GM19239 (cell line): ENCODE data around the gene ATP6V0B.

ENCODE experiments used
- DNase-seq: peaks from one replicate; pipeline ENCODE4 v3.0.0; 2011; ENCODE audit warnings: low spot score; ENCODE audit not compliant: insufficient read length
- FAIRE-seq: peaks from 2 replicates; lab custom pipeline; 2011; peaks lifted over from hg19 to GRCh38; lab: Jason Lieb, UNC

Gene ATP6V0B

DNA sequence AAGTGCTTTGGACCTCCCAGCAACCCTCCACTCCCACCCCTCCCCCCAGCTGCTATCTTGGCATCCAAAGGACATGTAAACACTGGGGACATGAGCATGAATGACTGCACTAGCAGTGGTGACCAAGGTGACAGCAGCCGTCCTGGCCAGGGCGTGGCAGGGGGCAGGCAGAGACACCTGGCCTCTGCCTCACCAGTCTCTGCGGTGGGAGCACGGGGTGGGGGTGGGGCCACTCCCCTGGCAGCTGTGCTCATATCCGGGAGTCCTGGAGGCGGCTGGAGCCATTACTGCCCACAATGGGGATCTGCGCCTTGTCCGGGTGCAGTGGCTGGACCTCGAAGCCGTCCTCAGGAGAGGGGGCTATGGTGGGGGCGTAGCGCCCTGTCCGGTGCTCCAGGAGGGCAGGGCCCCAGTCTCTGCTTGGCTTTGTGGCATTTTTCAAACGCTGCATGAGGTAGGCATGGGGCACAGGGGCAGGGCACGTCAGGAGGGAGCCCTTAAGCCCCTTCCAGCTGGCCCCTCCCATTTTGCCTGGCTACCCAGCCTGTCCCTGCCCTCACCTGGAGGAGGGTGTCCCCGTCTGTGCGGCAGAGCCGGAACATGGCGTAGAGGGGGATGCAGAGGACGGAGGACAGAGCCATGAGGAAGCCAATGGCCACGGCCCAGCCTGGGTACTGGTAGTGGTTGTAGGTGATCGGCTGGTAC is 22.7 kb downstream of the ATP6V0B start:
- DNase-seq (no peak), FAIRE-seq (no peak)

DNA sequence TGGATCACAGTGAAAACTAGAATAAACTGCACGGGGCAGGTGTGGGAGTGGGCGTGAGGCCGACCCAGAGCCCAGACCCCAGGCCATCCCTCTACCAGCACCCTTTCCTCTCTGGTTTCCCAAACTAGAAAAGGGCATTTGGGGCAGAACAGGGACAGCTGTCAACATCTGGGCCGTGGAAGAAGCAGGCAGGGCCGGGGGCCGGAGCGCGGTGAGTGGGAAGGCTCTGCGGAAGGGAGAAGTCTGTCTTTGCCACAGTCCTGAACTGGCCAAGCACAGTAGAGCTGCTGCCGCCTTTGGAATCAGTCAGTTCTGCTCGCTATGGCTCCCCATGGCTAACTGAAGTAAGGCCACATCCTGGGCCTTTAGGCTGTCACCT is 23.2 kb downstream of the ATP6V0B start:
- FAIRE-seq: no peak
- DNase-seq: no peak

DNA sequence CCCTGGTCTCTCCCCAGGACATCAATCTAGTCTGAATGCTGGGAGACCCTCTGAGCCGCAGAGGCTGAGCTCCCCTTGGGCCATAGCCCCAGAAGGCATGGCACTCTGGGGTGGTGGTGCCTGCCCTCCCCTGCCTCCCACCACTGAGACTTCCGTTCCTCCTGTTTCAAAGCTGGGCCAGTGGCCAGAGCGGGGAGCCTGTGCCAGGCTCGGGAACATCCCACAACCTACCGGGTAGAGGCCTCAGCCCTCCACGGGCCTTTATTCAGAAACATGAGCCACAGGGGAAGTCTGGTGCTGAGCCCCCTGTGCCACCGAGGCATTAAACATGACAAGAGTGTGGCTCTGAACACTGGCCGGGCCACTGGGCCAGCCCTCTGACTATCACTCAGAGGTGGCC is 24.7 kb downstream of the ATP6V0B start:
- DNase-seq: no peak
- FAIRE-seq: no peak

DNA sequence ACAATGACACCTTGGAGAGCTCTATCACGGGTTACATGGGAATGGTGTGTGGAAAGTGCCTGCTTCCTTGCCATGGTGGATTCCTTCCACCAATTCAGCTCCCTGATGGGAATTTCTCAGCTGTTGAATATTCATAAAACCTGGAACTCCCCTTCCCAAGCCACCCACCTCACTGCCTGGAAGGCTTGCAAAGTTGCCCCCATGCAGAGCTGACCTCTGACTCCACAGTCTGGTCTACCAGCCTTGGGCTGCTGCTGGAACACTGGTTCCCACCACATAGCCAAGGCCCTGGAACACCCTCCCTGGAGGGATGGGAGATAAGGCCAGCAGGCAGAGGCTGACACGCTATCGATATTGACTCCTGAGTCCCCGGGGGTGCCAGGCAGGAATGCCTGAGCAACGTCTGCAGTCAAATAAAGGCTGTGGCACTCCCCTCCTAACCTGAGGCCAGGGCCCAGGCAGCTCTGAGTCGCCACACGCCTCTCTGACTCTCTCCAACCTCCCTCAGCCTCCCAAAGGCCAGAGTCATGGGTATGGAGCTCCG is 25.4 kb downstream of the ATP6V0B start:
- FAIRE-seq (no peak), DNase-seq (no peak)

DNA sequence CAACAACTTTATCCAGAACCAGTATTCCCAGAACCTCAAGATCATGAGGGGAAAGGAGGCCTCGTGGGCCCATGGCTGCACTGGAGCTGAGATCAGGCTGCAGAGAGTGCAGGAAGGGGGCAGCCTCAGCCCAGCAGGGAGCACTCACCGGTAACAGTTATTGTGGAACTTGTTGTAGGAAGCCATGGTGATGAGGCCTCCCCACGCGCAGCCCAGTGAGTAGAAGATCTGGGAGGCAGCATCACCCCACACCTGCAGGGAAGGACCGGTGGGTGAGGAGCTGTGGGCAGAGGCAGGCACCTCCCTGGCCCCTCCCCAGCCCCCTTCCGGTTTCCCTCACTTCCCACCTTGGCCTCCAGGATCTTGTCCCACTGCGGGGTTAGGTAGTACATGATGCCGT is 27.4 kb downstream of the ATP6V0B start:
- DNase-seq (no peak), FAIRE-seq (no peak)

DNA sequence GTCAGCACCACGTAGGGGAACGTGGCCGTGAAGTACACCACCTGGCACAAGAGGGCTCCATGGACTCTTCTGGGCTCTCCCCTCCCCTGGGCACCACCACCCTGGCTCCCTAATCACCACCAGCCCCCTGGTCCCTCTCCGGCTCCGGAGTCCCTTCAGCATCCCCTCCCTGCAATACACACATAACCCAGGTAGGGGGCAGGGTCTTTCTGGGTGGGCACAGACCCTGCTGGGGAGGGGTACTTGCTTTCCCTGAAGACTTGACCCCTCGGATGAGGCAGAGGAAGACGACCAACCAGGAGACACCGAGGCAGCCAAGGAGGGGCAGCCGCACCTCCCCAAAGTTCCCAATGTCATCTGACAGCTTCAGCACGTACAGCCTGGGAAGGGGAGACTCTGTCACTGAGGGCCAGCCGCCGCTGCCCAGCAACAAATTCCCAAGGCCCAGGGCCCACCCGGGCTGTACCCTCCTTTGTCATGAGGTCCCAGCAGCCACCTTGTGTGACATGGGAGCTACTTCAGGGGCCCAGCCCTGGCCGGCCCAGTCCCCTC is 27.9 kb downstream of the ATP6V0B start:
- DNase-seq (no peak), FAIRE-seq (no peak)

DNA sequence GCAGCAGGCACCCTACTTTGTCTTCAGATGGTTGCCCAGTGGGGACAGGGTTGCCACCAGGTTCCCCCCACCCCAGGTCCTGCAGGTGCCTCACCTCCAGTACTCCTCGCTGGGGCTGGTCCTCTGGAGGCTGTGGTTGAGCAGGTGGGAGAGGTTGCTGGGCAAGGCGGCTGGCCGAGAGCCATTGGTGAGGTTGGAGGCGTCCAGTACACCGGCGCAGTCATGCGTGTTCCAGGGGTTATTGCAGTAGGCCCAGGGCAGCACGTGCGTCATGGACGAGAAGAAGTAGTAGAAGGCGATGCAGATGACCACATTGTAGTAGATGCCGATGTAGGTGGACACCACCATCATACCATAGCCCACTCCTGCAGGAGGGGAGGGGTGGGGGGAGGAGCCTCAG is 33.5 kb downstream of the ATP6V0B start:
- DNase-seq (no peak), FAIRE-seq (no peak)

DNA sequence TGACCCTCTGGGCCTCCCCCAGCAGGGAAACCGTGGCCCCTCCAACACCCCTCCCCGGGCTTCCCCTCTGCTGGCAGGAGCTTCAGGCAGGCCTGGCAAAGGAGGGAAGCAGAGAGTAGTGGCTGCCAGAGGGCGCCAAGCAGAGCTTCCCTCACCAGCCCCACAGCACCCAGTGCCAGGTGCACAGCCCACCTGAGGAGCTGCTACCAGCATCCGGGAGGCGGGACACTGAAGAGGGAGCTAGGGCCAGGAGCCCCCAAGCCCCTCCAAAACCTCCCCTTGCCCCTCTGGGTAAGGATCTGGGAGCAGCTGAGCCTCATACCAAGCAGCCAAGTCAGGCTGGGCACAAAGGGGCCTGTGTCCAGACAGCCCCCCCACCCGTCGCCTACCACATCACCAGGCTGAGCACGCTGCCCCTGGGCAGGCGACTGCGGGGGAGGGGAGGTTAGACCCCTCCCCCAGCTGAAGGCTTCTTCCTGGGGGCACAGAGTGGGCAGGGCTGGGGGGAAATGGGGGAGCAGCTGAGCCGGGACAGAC is 36.2 kb downstream of the ATP6V0B start:
- FAIRE-seq (no peak), DNase-seq (no peak)

DNA sequence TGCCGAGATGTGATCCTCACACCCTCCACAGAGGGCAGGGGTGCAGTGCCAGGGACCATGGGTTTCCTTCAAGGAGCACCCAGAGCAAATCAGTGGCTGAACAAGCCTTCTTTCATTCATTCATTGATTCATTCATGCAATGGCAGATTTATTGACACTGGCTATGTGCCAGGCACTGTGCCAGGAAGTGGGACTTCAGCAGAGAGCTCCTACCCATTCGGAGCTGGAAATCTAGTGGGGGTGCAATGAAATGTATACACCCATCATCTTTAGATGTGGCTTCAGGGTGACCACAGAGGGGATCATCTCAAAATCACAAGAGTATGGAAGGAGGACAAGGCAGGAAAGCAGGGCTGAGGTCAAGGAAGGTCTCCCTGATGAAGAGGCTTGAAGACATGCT is 37.6 kb downstream of the ATP6V0B start:
- DNase-seq: no peak
- FAIRE-seq: no peak

DNA sequence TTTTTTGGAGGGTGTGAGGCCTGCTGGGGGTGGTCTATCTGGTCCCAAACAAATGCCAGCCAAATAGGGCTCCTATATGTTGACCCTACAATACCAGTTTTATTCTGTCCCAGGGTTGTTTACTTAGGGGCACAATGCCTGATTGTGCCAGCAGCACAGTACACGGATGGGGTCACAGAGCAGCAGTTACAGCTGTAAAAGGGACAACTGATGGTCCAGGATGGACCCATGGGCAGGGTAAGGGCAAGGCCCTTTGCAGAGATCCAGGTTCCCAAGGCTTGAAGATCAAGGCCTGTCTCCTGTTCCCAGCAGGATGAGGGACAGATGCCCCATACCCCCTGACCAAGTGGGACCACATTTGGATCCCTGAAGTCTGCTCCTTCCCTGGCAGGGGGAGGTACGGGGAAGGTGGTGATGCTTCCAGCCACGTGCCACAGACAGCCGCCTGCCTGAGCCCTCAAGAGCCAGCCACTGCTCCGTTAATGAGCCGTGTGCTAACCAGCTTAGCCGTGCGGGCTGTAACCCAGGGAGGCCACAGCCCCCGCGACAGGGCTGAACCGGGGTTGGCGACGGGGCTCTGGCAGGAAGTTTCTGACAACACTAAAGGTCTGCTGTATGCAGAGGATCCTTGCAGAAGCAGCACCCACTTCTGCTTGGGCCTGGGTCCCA is 38.3 kb downstream of the ATP6V0B start:
- no peak for FAIRE-seq

DNA sequence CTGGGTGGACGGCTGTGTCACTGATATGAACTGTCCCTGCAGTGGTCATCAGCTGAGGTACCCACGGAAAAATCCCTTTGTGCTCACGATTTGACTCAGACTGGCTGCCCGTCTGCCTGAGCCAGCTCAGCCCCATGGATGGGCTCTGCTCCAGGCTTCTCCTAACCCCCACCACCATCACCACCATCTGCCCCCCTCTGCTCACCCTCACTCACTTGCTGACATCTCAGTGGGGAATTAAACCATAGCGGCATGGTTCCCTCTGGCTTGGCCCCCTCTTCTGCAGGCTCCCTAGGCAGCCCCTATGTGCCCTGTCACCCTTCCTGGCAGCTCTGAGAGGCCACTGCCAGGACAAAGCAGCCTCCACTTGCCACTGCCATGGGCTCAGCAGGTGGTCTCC is 39.2 kb downstream of the ATP6V0B start:
- DNase-seq (no peak), FAIRE-seq (no peak)

More for the DNA sequence above, 38.3 kb downstream of the ATP6V0B start:
- no peak for DNase-seq

DNA sequence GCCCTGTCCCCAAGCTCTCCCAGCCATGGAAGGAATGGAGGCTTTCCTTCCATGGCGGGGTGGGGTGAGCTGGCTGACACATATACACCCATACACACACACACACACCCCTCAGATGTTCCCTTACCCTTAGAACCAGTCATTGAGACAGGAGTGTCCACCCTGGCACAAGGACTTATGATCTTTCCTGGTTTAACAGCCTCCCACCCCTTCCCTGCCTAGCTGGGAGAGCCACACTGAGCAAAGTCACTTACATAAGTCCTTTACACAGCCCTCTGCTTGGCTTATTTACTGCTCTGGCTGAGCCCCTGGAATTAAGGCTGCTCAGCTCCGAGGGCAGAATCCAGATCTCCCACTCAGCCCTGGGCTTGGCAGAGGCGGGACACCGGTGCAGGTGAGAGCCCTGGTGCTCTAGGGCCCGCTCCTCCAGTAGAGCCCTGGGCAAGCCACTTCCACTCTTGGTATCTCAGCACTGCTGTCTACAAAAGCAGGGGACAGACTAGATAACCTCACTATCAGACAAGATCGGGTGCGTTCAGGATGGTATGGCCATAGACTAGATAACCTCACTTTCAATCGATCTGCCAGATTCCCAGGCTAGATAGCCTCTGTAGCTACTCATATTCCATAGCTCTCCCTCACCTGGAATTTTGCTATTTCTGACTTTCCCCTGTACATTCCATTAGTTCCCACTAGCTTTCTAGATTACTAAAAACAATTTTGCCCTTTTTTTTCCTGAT is 39.8 kb downstream of the ATP6V0B start:
- no peak for FAIRE-seq

DNA sequence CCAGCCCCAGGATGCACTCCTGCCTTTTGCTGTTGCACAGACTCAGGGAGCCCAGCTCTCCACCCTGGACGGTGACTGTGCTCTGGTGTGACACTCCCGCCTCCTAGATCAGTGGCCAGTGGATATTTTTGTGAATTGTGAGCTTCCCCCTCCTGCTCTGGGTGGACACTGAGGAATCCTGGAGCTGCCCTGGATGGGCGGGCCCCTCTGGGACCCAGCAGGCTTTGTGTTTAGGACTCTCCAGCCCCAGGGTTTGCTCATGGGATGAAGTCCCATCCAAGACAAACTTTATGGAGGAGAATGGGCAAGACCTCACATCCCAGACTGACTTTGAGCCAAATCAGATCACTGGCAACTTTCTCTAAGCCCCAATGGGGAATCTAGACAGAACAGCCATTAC is 40.4 kb downstream of the ATP6V0B start:
- DNase-seq (no peak), FAIRE-seq (no peak)

More for the DNA sequence above, 39.8 kb downstream of the ATP6V0B start:
- no peak for DNase-seq

DNA sequence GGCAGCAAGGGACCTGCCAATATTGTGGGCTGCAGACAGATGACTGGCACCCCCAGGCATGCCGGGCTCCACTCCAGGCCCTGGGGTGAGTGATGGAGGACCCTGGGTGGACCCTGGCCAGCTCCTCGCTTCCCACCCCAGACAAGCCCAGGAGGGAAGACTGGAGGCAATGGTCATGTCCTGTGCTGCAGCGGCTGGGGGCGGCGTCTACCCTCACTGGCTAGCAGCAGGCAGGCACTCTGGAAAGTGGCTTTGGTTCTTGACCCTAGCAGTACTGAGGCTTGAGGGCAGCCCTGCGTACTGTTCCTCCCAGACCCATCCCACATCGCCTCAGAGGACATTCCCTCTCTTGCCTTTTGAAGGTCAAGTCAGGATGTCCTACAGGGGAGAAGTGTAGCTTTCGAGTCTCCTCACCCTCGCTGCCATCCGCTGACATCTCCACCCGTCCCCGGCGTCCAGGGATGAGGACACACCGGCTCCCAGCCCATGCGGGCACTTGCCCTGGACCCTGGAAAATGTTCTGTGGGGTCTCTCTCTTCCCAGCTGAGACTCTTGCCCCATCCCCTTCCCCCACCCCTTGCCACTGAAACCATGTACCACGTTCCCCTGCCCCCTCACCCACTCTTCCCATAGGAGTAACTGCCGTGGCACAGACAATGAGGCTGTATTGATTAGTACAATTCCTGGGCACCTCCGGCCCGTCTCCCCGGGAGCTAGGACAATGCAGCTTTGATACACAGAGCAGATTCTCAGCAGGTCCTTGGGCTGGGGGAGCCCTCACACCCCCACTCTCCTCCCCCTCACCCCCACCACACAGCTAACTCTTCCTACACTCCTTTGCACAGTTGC is 41.5 kb downstream of the ATP6V0B start:
- no peak for DNase-seq
- FAIRE-seq: no peak

DNA sequence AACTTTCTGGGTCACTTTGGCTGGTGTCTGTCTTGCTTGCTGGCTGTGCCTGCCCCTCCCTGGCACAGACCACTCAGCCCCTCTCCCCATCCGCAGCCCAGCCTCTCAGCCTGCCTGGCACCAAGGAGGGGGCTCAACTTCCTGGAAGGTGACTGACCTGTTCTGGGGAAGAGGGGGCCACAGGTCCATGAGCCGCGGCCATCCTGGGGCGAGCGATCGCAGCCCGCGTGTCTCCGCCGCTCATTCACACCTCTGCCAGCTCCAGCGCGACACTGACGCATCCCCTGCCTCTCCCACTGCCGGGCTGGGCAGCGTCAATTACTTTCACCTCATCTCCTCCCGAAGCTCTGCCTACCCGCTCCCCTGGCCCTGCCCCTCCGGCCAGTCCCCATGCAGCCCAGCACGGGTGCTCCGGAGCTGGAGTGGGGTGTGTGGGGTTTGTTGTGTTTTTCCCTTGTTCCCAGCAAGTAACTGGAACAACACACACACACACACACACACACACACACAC is 42.2 kb downstream of the ATP6V0B start:
- DNase-seq (no peak), FAIRE-seq (no peak)

DNA sequence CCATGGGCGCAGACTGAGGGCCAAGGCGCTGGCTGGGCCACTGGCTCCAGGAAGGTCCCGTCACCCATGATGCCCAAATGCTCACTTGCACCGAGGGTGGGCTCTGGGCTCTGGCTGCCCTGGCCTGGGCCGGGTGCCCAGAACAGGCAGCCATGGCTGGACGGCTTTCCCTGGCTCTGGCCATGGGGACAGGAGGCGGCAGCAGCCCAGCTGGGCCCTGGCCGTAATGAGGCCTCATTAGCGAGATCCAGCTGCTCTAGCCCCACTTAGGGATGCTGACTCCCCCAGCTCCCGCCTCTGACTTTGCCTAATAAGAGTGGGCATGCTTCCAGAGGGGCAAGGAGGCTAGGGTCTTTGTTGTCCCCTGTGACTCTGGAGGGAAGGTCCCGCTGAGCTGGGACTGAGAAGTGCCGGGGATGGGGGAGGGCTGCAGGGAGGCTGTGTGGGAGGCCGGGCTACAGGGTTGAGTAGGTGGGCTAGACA is 44.7 kb downstream of the ATP6V0B start:
- DNase-seq (no peak), FAIRE-seq (no peak)

DNA sequence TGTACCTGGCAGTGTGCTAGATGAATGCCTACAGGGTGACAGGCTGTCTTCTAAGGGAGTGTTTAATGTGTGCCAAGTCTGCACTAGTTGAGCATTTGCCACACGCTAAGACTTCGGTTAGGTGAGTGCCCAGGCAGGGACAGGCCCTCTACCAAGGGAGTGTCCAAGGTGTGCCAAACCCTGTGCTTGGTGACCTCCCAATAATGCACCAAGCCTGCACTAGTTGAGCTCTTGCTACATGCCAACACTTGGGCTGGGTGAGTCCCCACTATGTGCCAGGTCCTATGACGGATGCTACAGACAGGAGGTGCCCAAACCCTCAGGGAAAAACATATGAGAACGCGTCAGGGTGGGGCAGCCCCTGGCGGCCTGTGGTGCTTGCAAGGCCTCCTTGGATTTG is 45.7 kb downstream of the ATP6V0B start:
- DNase-seq (no peak), FAIRE-seq (no peak)

DNA sequence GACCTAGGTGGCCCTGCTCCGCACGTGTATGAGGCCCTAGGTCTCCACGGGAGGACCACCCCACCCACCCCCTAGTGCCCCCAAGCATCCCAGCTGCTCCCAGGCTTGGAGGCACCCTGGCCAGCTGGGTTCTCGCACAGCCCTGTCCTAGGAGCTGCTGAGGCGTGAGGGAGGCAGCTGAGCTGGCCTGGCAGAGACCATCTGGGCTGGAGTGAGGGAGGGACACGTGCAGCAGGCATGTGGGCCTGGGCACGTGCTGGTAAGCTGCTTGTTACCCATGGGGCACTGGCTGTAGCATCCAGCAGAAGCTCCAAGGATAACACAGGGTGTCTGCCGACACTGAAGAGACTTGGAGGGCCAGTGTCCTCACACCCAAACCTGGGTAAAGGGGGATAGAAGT is 46.4 kb downstream of the ATP6V0B start:
- DNase-seq: no peak
- FAIRE-seq: no peak

DNA sequence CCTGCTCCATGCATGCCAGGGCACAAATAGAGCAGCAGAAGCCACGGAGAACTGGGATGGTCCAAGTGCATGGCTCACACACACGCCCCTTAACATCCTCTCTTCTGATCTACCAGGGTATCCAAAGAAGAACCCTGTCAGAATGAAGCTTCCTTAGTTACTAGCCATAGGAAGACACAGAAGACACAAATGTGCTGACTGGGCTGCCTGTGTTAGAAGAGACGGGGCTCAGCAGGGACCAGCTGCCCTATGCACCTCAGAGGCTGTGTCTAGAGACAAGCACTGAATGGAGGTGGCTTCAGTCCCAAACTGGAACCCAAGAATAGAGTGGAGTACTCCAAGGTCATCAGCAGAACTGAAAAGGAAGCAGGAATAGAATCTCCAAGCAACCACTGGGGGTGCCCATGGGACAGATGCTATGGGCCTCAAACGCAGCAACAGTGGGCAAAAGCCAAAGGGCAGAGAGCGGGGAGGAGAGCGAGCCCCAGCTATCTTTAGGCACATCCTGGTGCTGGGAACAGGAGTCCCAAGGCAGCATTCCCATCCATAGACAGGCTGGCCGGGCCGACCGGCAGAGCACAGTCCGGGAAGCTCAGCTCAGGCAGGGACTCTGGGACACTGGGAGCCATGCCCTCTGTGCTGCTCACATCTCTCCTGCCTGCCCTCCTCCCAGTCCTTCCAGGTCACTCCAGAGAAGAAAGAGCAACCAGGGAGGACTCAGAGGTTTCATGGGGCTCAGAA is 47.0 kb downstream of the ATP6V0B start:
- no peak for FAIRE-seq
- no peak for DNase-seq
